Anterior cingulate cortex (tissue), 58 donors: Measurements from ENCODE around the gene PSMB3.
"Not testable (repeated sequence)": the region's sequence is repeated elsewhere in the genome, so short reads cannot be mapped to it uniquely, and the experiment has no call there.

Experiments used
- DNase-seq, 58 donors: peaks; one replicate each; lab custom pipeline; 2025; lab: John Stamatoyannopoulos, UW

PSMB3 gene

DNA sequence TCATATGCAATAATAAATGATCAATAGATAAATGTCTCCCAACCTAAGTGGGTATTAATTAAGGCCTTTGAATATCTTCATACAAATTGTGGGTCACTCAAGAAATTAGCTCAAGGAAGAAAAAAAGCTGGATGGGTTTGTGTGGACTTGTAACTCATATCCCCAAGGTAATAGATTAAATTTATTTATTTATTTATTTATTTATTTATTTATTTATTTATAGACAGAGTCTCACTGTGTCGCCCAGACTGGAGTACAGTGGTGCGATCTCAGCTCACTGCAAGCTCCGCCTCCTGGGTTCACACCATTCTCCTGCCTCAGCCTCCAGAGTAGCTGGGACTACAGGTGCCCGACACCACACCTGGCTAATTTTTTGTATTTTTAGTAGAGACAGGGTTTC lies 35.5 kb downstream of the PSMB3 start:
- not testable (repeated sequence) for DNase-seq

GRCh38 chr17:38789185-38789584 lies 36.6 kb downstream of the PSMB3 start:
- no peak for DNase-seq

- DNase-seq, result peak in 2 of 58 donors; percentile 7 to 25
Measured at GRCh38 chr17:38790148-38790707, 37.7 kb downstream of the PSMB3 start.

DNA sequence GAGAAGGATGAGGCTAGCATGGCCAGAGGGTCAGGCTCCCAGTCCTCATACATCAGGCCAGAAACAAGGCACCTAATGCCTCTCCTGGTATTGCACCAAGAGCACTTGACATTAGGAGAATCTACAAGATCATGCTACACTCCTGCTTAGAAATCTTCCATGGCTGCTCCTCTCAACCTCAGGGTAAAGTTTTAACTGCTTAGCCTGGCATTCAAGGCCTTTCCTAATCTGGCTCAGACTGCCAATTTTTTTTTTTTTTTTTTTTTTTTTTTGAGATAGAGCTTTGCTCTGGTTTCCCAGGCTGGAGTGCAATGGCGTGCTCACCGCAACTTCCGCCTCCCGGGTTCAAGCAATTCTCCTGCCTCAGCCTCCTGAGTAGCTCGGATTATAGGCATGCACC lies 38.6 kb downstream of the PSMB3 start:
- no peak for DNase-seq

GRCh38 chr17:38794221-38794620 lies 41.7 kb downstream of the PSMB3 start:
- no peak for DNase-seq

- no peak for DNase-seq
Measured at GRCh38 chr17:38796451-38797157, 44.1 kb downstream of the PSMB3 start.

DNA sequence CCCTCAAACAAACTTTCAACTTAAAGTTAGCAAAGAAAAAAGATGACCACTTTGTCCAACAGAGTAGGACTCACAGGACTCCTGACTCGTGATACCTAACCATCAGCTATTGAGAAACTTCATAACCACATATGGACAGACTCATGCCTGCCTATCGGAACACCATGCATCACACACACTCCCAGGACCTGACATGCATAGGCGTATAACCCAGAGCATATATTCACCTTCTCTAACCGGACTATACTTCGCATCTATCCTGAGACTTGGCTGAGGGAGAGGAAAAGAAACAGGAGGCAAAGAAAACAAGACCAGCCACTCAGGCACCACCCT lies 44.6 kb downstream of the PSMB3 start:
- no peak for DNase-seq

DNA sequence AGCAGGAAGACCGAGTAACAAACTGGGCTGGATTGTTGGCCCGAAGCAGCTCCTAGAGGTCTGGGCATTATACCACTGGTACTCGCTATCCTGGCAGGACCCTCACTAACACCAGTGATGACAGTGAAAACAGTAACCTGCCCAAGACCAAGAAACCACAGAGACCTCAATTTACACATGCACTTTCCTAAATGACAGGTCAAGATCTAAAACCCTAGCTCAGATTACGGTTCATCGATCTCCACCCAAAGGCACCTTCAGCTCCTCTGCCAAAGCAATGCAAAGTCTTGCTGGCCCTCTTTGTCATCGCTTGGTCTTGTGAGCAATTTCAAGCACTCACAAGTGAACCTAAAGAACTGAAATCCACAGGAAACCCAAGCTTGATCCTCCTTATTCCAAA lies 45.3 kb downstream of the PSMB3 start:
- no peak for DNase-seq

GRCh38 chr17:38798614-38799500 lies 46.3 kb downstream of the PSMB3 start:
- peak in 42 of 58 donors; percentile 16 to 72 (median 52) for DNase-seq

DNA sequence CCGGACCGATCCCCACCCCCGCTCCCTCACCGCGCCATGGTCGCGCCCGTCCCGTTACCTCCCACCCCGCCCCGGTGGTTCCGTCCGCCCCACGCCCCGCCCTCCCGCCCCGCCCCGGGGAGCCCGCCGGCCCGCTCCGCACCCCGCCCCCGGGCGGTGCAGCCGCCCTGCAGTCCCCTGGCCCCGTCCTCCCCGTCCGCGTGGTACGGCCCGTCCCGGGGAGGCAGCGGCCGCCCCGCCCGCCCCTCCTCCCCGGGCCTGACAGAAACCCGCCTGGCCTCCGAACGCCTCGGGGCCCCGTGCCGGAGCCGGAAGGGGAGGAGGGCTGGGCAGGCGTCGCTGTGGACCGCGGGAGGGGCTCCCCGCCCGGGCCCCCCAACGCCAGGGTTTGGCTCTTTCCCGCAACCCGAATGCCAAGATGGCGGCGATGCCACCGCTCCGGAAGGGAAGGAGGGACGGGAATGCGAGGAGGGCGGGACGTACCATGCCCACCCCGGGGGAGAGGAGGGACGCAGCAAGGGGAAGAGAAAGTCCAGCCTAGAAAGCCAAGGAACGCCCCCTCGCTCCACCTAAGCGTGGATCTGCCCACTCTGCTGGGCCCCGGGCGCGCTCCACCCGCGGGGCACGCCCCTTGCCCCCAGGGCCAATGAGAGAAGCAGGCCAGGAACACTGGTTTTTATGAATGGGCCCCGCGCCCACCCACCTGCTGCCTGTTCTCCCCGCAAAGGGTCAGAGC lies 47.1 kb downstream of the PSMB3 start, which contains the start of gene PIP4K2B:
Gene PIP4K2B, minus strand, starts transcription at position 56 of the 736 bp plus-strand sequence. CDS start 132 bp downstream, outside the sequence.
- DNase-seq, result peak; percentile 56 to 97 (median 93)

DNA sequence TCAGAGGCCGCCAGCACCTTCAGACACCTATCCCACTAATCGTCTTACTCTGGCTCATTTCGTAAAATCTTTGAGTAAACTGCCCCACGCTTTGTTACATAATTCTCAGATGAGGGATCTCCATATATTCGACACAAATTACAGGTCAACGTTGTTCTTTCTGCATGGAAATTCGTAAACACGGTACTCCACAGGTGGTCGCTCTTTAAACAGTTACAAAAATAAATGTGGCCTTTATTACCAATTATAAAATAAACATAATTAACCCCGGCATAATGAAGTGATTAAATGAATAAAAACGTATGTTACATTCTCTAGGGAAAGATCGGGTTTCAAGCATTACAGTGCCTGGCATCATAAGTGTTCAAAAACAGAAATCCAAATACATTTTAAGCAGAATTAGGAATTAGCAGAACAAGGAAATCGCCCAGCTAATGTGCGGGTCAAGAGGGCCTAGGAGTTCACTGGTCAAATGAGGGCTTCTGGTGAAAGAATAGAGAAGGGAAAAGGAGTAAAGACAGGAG lies 47.8 kb downstream of the PSMB3 start:
- no peak for DNase-seq

- DNase-seq, result peak in 18 of 58 donors; percentile 2 to 43 (median 10)
Measured at GRCh38 chr17:38809828-38810227, 57.3 kb downstream of the PSMB3 start.
